OCI-LY3 (cell line): ENCODE results near the gene LACTBL1.
"Not testable (repeated sequence)": the region's sequence is repeated elsewhere in the genome, so short reads cannot be mapped to it uniquely, and the experiment has no call there.

Source experiments
- CTCF ChIP-seq: fragments of 200-600, 300-600 bp; sonication (generic); IDR thresholded peaks from 2 replicates; pipeline ENCODE4 v1.5.1; 2014; ENCODE audit warnings: antibody characterized with exemption, low read length, low read depth
- EZH2phosphoT487 ChIP-seq: fragments of 200-600 bp; shearing (Covaris generic); IDR thresholded peaks from 2 replicates; pipeline ENCODE4 v1.6.1; 2018; ENCODE audit warnings: antibody characterized with exemption, mixed run types, low read depth

DNA sequence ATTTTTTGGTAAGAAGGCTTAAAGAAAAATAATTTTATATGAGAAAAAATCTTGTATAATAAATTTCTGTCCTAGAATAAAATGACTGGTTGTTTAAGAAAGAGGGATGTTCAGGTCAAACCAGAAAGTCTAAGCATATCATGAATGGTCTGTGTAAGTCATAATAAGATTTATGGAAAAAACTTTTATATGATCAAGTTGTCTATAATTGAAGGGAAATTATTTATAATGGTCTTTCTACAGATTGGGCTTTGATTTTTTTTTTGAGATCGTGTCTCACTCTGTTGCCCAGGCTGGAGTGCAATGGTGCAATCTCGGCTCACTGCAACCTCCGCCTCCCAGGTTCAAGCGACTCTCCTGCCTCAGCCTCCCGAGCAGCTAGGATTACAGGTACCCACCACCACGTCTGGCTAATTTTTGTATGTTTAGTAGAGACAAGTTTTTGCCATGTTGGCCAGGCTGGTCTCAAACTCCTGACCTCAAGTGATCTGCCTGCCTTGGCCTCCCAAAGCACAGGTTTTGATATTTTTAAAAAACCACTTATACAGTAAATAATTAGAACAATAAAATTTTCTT lies 20.6 kb upstream of the LACTBL1 start:
- TF ChIP-seq CTCF, EZH2phosphoT487: not testable (repeated sequence)
